HepG2 (cell line): ENCODE results near the gene LPIN3.

Experiments
- BHLHE40 ChIP-seq: IDR thresholded peaks from 2 replicates; pipeline ENCODE4 v1.6.1; 2011; ENCODE audit warnings: low read length, improper control_type of control experiment
- CBX2 ChIP-seq, 2 experiments: fragments of 200-600 bp in 1 of 2; sonication (generic); formaldehyde crosslinking in 1 of 2; IDR thresholded peaks; 2 replicates each; pipeline versions ENCODE4 v1.7.0 to v1.8.1; 2018 to 2022; ENCODE audit warnings: low read depth in 2 of 2, low read length in 1 of 2, mild to moderate bottlenecking in 1 of 2, missing genetic modification reagents in 1 of 2
- CBX5 ChIP-seq: sonication (generic); formaldehyde crosslinking; IDR thresholded peaks from 2 replicates; pipeline ENCODE4 v1.4.0; 2020; ENCODE audit warnings: missing genetic modification reagents, borderline replicate concordance
- HNF4A ChIP-seq: sonication (generic); formaldehyde crosslinking; IDR thresholded peaks from 2 replicates; pipeline ENCODE4 v1.4.0; 2020; ENCODE audit warnings: missing genetic modification reagents
- KDM4B ChIP-seq: sonication (generic); formaldehyde crosslinking; IDR thresholded peaks from 2 replicates; pipeline ENCODE4 v1.4.0; 2020; ENCODE audit warnings: missing genetic modification reagents
- POLR2AphosphoS2 ChIP-seq: IDR thresholded peaks from 2 replicates; pipeline ENCODE4 v1.6.1; 2011; ENCODE audit warnings: low read depth, low read length, improper control_type of control experiment
- STAT5B ChIP-seq: sonication (generic); formaldehyde crosslinking; IDR thresholded peaks from 2 replicates; pipeline ENCODE4 v1.4.0; 2020; ENCODE audit warnings: missing genetic modification reagents
- TOE1 ChIP-seq: sonication (generic); formaldehyde crosslinking; IDR thresholded peaks from 2 replicates; pipeline ENCODE4 v1.4.0; 2020; ENCODE audit warnings: mild to moderate bottlenecking, missing genetic modification reagents
- ZNF274 ChIP-seq: sonication (generic); formaldehyde crosslinking; IDR thresholded peaks from 2 replicates; pipeline ENCODE4 v1.5.1; 2020; ENCODE audit warnings: mild to moderate bottlenecking, missing genetic modification reagents
- ZNF589 ChIP-seq: sonication (generic); formaldehyde crosslinking; conservative IDR thresholded peaks from 2 replicates; pipeline ENCODE4 v1.8.0; 2022; ENCODE audit warnings: mild to moderate bottlenecking, moderate library complexity, missing genetic modification reagents
- ZSCAN31 ChIP-seq: sonication (generic); formaldehyde crosslinking; IDR thresholded peaks from 2 replicates; pipeline ENCODE4 v1.5.0; 2020; ENCODE audit warnings: low read depth, mild to moderate bottlenecking, missing genetic modification reagents
- TF ChIP-seq, protein P1 (sequence below): sonication (generic); formaldehyde crosslinking; IDR thresholded peaks from 2 replicates; pipeline ENCODE4 v1.5.0; 2020; ENCODE audit warnings: mild to moderate bottlenecking, missing genetic modification reagents, moderate library complexity

GRCh38 chr20:41377275-41377674 lies 36.7 kb downstream of the LPIN3 start:
- TF ChIP-seq ZNF274 (CRISPR knock-in tag) (no peak), CBX5 (no peak), BHLHE40 (no peak), ZSCAN31 (no peak), STAT5B (CRISPR knock-in tag) (no peak), TOE1 (CRISPR knock-in tag) (no peak), HNF4A (CRISPR knock-in tag) (no peak), POLR2AphosphoS2 (no peak), CBX2 (IDR thresholded peaks at IDR 0.05; ENCODE audit: low read depth, low read length) (no peak), CBX2 (CRISPR knock-in tag; IDR thresholded peaks at IDR 0.05; ENCODE audit: low read depth) (no peak), ZNF589 (CRISPR knock-in tag) (no peak), KDM4B (CRISPR knock-in tag) (no peak)
- TF ChIP-seq, protein P1, sequence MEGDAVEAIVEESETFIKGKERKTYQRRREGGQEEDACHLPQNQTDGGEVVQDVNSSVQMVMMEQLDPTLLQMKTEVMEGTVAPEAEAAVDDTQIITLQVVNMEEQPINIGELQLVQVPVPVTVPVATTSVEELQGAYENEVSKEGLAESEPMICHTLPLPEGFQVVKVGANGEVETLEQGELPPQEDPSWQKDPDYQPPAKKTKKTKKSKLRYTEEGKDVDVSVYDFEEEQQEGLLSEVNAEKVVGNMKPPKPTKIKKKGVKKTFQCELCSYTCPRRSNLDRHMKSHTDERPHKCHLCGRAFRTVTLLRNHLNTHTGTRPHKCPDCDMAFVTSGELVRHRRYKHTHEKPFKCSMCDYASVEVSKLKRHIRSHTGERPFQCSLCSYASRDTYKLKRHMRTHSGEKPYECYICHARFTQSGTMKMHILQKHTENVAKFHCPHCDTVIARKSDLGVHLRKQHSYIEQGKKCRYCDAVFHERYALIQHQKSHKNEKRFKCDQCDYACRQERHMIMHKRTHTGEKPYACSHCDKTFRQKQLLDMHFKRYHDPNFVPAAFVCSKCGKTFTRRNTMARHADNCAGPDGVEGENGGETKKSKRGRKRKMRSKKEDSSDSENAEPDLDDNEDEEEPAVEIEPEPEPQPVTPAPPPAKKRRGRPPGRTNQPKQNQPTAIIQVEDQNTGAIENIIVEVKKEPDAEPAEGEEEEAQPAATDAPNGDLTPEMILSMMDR (CRISPR knock-in tag) = no peak
